Mesendoderm (in vitro differentiated cells): Measurements from ENCODE around the gene AMIGO3.

Experiments used
- DNase-seq: peaks from one replicate; pipeline ENCODE4 v3.0.0; 2013
- H2AK5ac ChIP-seq: 2 replicates; pipeline ENCODE4 v1.6.1; 2013; ENCODE audit warnings: low read length, inconsistent platforms
- H2BK120ac ChIP-seq: 2 replicates; pipeline ENCODE4 v1.6.1; 2013; ENCODE audit warnings: low read depth, mild to moderate bottlenecking, low read length, moderate library complexity, mixed read lengths
- H2BK15ac ChIP-seq: replicated peaks from 2 replicates; pipeline ENCODE4 v1.6.1; 2013; ENCODE audit warnings: low read depth, mild to moderate bottlenecking, moderate library complexity
- H2BK5ac ChIP-seq: 2 replicates; pipeline ENCODE4 v1.6.1; 2013; ENCODE audit warnings: low read length, inconsistent platforms
- H3K18ac ChIP-seq: 2 replicates; pipeline ENCODE4 v1.6.1; 2013; ENCODE audit warnings: mild to moderate bottlenecking, low read length, mixed read lengths
- H3K23ac ChIP-seq: one replicate; pipeline ENCODE4 v1.6.1; 2013; ENCODE audit warnings: low read length
- H3K27ac ChIP-seq: 2 replicates; pipeline ENCODE4 v1.5.1; 2013; ENCODE audit warnings: low read depth, mild to moderate bottlenecking, inconsistent platforms, low read length, moderate library complexity
- H3K27me3 ChIP-seq: 2 replicates; pipeline ENCODE4 v1.6.1; 2013; ENCODE audit warnings: low read length, control low read depth, mild to moderate bottlenecking, inconsistent platforms; ENCODE audit not compliant: insufficient read depth, poor library complexity
- H3K36me3 ChIP-seq: 2 replicates; pipeline ENCODE4 v1.6.1; 2013; ENCODE audit warnings: low read length, inconsistent platforms; ENCODE audit not compliant: control insufficient read depth, insufficient read depth
- H3K4ac ChIP-seq: one replicate; pipeline ENCODE4 v1.6.1; 2013; ENCODE audit warnings: low read depth, mild to moderate bottlenecking, low read length, moderate library complexity
- H3K4me1 ChIP-seq: 2 replicates; pipeline ENCODE4 v1.6.1; 2013; ENCODE audit warnings: low read depth, low read length, inconsistent platforms; ENCODE audit not compliant: control insufficient read depth
- H3K4me2 ChIP-seq: 2 replicates; pipeline ENCODE4 v1.6.1; 2013; ENCODE audit warnings: low read length
- H3K4me3 ChIP-seq: 2 replicates; pipeline ENCODE4 v1.5.1; 2013; ENCODE audit warnings: mild to moderate bottlenecking, low read length
- H3K56ac ChIP-seq: one replicate; pipeline ENCODE4 v1.6.1; 2013; ENCODE audit warnings: low read length
- H3K79me1 ChIP-seq: 2 replicates; pipeline ENCODE4 v1.6.1; 2013; ENCODE audit warnings: low read length, inconsistent platforms
- H3K79me2 ChIP-seq: 2 replicates; pipeline ENCODE4 v1.6.1; 2013; ENCODE audit warnings: mild to moderate bottlenecking, low read length; ENCODE audit not compliant: control insufficient read depth, insufficient read depth
- H3K9ac ChIP-seq: 2 replicates; pipeline ENCODE4 v1.6.1; 2013; ENCODE audit warnings: low read length, inconsistent platforms
- H4K5ac ChIP-seq: one replicate; pipeline ENCODE4 v1.6.1; 2013; ENCODE audit warnings: low read length
- H4K8ac ChIP-seq: one replicate; pipeline ENCODE4 v1.6.1; 2013; ENCODE audit warnings: low read depth, mild to moderate bottlenecking, control low read depth, low read length, moderate library complexity
- WGBS: extraction: QIAGEN DNeasy Blood & Tissue Kit; methylation state at CpG from one replicate; pipeline ENCODE4 v1.1.7; 2013; ENCODE audit warnings: low lambda C conversion rate, missing lambda C conversion rate; ENCODE audit not compliant: insufficient coverage; ENCODE audit errors: extremely low coverage; 5-methylcytosine and 5-hydroxymethylcytosine counted together

The AMIGO3 gene

DNA sequence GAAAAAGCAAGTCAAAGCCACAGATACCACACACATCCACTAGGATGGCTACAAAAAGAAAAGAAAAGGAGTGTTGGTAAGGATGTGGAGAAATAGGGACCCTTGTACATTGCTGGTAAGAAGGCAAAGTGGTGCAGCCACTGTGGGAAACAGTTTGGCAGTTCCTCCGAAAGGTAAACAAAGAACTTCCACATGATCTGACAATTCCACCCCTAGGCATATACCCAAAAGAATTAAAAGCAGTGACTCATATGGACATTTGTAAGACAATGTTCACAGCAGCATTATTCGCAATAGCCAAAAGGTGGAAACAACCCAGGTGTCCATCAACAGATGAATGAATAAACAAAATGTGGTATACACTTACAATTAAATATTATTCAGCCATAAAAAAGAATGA lies 26.5 kb upstream of the AMIGO3 start:
- no peaks in the 10 kb centered on the region for H3K27me3 ChIP-seq
- H2AK5ac ChIP-seq: no peak overlapping the region
- no peaks in the 10 kb centered on the region for H3K4me1 ChIP-seq
- no peak overlapping the region for H3K4me3 ChIP-seq
- no peak overlapping the region for H3K56ac ChIP-seq
- H3K23ac ChIP-seq: no peak overlapping the region
- peaks cover 4% of the 10 kb centered on the region for H3K36me3 ChIP-seq
- no peak overlapping the region for H4K5ac ChIP-seq
- no peak overlapping the region for H4K8ac ChIP-seq
- no peak overlapping the region for H3K9ac ChIP-seq
- H2BK120ac ChIP-seq: no peak overlapping the region
- H3K4ac ChIP-seq: no peak overlapping the region
- no peak for DNase-seq
- H3K4me2 ChIP-seq: no peak overlapping the region
- no CpG with 5 or more reads among the region's 2 CpGs for WGBS
- no peak overlapping the region for H3K27ac ChIP-seq
- H2BK15ac ChIP-seq: no peak overlapping the region
- H2BK5ac ChIP-seq: no peak overlapping the region
- H3K79me2 ChIP-seq: peaks cover 3% of the 10 kb centered on the region
- H3K79me1 ChIP-seq: peaks cover 6% of the 10 kb centered on the region
- H3K18ac ChIP-seq: no peak overlapping the region

DNA sequence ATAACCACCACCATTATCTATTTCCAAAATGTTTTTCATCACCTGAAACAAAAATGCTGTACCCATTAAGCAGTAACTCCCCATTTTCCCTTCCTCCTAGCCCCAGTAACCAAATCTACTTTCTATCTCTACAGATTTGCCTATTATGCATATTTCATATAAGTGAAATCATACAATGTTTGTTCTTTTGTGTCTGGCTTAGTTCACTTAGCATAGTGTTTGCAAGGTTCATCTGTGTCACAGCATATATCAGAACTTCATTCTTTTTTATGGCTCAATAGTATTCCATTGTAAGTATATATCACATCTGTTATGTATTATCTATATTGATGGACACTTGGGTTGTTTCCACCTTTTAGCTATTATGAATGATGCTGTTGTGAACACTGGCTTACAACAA lies 20.9 kb upstream of the AMIGO3 start:
- Histone ChIP-seq H2AK5ac (no peak overlapping the region), H3K27me3 (no peaks in the 10 kb centered on the region), H3K27ac (no peak overlapping the region), H4K5ac (no peak overlapping the region), H3K36me3 (peaks cover 7% of the 10 kb centered on the region), H3K4me1 (no peaks in the 10 kb centered on the region), H3K9ac (no peak overlapping the region), H3K4ac (no peak overlapping the region), H3K79me1 (peaks cover 2% of the 10 kb centered on the region), H3K56ac (no peak overlapping the region), H3K4me2 (no peak overlapping the region), H4K8ac (no peak overlapping the region), H2BK5ac (no peak overlapping the region), H2BK120ac (no peak overlapping the region), H2BK15ac (no peak overlapping the region), H3K18ac (no peak overlapping the region), H3K23ac (no peak overlapping the region), H3K4me3 (no peak overlapping the region), H3K79me2 (no peaks in the 10 kb centered on the region)
- no peak for DNase-seq

- H2AK5ac ChIP-seq: no peak overlapping the region
- peaks cover 4% of the 10 kb centered on the region for H3K79me1 ChIP-seq
- WGBS: no CpG with 5 or more reads among the region's 11 CpGs
- no peak overlapping the region for H3K4me3 ChIP-seq
- H3K23ac ChIP-seq: no peak overlapping the region
- no peak for DNase-seq
- H3K4ac ChIP-seq: no peak overlapping the region
- H3K56ac ChIP-seq: no peak overlapping the region
- H3K4me2 ChIP-seq: no peak overlapping the region
- peaks cover 11% of the 10 kb centered on the region for H3K36me3 ChIP-seq
- no peak overlapping the region for H4K8ac ChIP-seq
- H2BK15ac ChIP-seq: no peak overlapping the region
- no peaks in the 10 kb centered on the region for H3K27me3 ChIP-seq
- no peak overlapping the region for H4K5ac ChIP-seq
- no peaks in the 10 kb centered on the region for H3K79me2 ChIP-seq
- H2BK5ac ChIP-seq: no peak overlapping the region
- no peak overlapping the region for H2BK120ac ChIP-seq
- no peak overlapping the region for H3K9ac ChIP-seq
- no peak overlapping the region for H3K27ac ChIP-seq
- H3K4me1 ChIP-seq: no peaks in the 10 kb centered on the region
- H3K18ac ChIP-seq: no peak overlapping the region
Observed at GRCh38 chr3:49738067-49738713, 18.7 kb upstream of the AMIGO3 start.

GRCh38 chr3:49734752-49735151 lies 15.3 kb upstream of the AMIGO3 start:
- Histone ChIP-seq H3K23ac (no peak overlapping the region), H3K4me2 (no peak overlapping the region), H4K5ac (no peak overlapping the region), H2BK120ac (no peak overlapping the region), H2BK5ac (no peak overlapping the region), H4K8ac (no peak overlapping the region), H3K4ac (no peak overlapping the region), H3K18ac (no peak overlapping the region), H3K4me1 (no peaks in the 10 kb centered on the region), H2BK15ac (no peak overlapping the region), H3K56ac (no peak overlapping the region), H3K79me1 (peaks cover 4% of the 10 kb centered on the region), H3K79me2 (no peaks in the 10 kb centered on the region), H3K27me3 (no peaks in the 10 kb centered on the region), H3K9ac (no peak overlapping the region), H2AK5ac (no peak overlapping the region), H3K4me3 (no peak overlapping the region), H3K36me3 (peaks cover 16% of the 10 kb centered on the region), H3K27ac (no peak overlapping the region)
- DNase-seq: no peak
- WGBS: no CpG with 5 or more reads among the region's 6 CpGs

DNA sequence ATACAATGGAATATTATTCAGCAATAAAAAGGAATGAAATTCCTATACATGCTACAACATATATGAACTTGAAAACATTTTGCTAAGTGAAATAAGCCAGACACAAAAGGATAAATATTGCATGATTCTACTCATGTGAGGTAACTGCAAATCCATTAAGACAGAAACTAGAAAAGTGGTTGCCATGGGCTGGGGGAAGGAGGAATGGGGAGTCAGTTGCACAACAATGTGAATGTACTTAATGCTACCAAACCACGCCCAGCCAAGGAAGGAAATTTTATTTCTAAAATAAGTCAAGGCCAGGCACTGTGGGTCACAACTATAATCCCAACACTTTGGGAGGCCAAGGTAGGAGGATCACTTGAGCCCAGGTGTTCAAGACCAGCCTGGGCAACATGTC lies 14.1 kb upstream of the AMIGO3 start:
- no CpG with 5 or more reads among the region's 1 CpG for WGBS
- Histone ChIP-seq H3K9ac (no peak overlapping the region), H4K8ac (no peak overlapping the region), H3K36me3 (peaks cover 16% of the 10 kb centered on the region), H2BK120ac (no peak overlapping the region), H3K27ac (no peak overlapping the region), H2AK5ac (no peak overlapping the region), H3K18ac (no peak overlapping the region), H4K5ac (no peak overlapping the region), H2BK15ac (no peak overlapping the region), H3K4ac (no peak overlapping the region), H2BK5ac (no peak overlapping the region), H3K79me1 (peaks cover 4% of the 10 kb centered on the region), H3K4me1 (no peaks in the 10 kb centered on the region), H3K27me3 (no peaks in the 10 kb centered on the region), H3K56ac (no peak overlapping the region), H3K4me3 (no peak overlapping the region), H3K4me2 (no peak overlapping the region), H3K23ac (no peak overlapping the region), H3K79me2 (no peaks in the 10 kb centered on the region)
- no peak for DNase-seq

DNA sequence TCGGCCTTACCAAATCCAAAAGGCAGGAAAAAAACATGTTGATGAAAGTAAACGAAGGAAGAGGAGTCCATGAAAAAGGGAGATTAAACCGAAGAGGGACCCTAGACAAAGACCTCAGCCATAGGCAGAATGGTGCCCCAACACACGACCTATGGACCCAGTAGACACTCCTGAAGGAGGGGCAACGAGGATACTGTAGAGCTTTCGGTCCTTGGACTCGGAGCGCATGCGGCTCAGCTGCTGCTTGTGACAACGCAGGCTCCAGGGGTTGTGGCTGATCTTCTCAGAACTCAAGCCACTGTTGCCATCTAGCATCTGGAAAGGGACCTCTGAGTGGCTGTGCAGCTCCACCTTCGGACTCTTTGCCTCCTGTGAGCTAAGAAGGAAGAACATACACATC lies 13.1 kb upstream of the AMIGO3 start:
- H2BK15ac ChIP-seq: no peak overlapping the region
- no peak overlapping the region for H3K9ac ChIP-seq
- H3K36me3 ChIP-seq: peaks cover 15% of the 10 kb centered on the region
- no peak overlapping the region for H4K8ac ChIP-seq
- no peaks in the 10 kb centered on the region for H3K27me3 ChIP-seq
- no peak overlapping the region for H3K4me3 ChIP-seq
- no peak overlapping the region for H3K27ac ChIP-seq
- H2BK5ac ChIP-seq: no peak overlapping the region
- H3K4me1 ChIP-seq: no peaks in the 10 kb centered on the region
- DNase-seq: no peak
- H3K23ac ChIP-seq: no peak overlapping the region
- no peak overlapping the region for H3K56ac ChIP-seq
- no peak overlapping the region for H3K4ac ChIP-seq
- H3K4me2 ChIP-seq: no peak overlapping the region
- no peak overlapping the region for H2BK120ac ChIP-seq
- H3K79me2 ChIP-seq: no peaks in the 10 kb centered on the region
- H2AK5ac ChIP-seq: no peak overlapping the region
- no peak overlapping the region for H3K18ac ChIP-seq
- no CpG with 5 or more reads among the region's 11 CpGs for WGBS
- H3K79me1 ChIP-seq: peaks cover 3% of the 10 kb centered on the region
- H4K5ac ChIP-seq: no peak overlapping the region
